ENCODE results near the gene TMEM240. TPM values are rescaled to one million over a fixed set of nuclear protein-coding genes. Genes with fewer than 3 reads are reported as not detected.

TMEM240 gene
- total RNA-seq, 4 donors from 2014 or later = 1.3 to 5.1 (median 3.2) TPM; not detected in 1

GRCh38 chr1:1541956-1542765 lies 1.7 kb upstream of the TMEM240 start:
- no peak for TF ChIP-seq CTCF (IDR thresholded peaks at IDR 0.05; ENCODE audit: low read depth)

- TF ChIP-seq CTCF (IDR thresholded peaks at IDR 0.05; ENCODE audit: low read depth) = no peak
These were observed 599 bp upstream of the TMEM240 start for GRCh38 chr1:1540818-1541628.

GRCh38 chr1:1539310-1540089 lies 924 bp downstream of the TMEM240 start:
- TF ChIP-seq CTCF (IDR thresholded peaks at IDR 0.05; ENCODE audit: low read depth) = no peak

- TF ChIP-seq CTCF (IDR thresholded peaks at IDR 0.05; ENCODE audit: low read depth) = no peak
These were observed 1.5 kb downstream of the TMEM240 start for GRCh38 chr1:1538989-1539309.

- no peak for TF ChIP-seq CTCF (IDR thresholded peaks at IDR 0.05; ENCODE audit: low read depth)
These were observed 2.1 kb downstream of the TMEM240 start for GRCh38 chr1:1538334-1538733.

- TF ChIP-seq CTCF (IDR thresholded peaks at IDR 0.05; ENCODE audit: low read depth) = no peak
These were observed 2.7 kb downstream of the TMEM240 start for GRCh38 chr1:1537626-1538250.
